MM.1S (cell line): ENCODE measurements around the gene MGME1.

Experiments used
- DNase-seq: peaks from one replicate; pipeline ENCODE4 v3.0.0-alpha.2; 2015
- H2AFZ ChIP-seq: fragments of 300-600 bp; sonication (generic); 2 replicates; pipeline ENCODE4 v1.6.0; 2016; ENCODE audit warnings: antibody characterized with exemption, low read length
- H3F3A ChIP-seq: fragments of 300-600 bp; sonication (generic); 2 replicates; pipeline ENCODE4 v1.6.1; 2016; ENCODE audit warnings: mild to moderate bottlenecking, antibody characterized with exemption, low read length, moderate library complexity, mixed read lengths; ENCODE audit not compliant: insufficient read depth
- H3K27ac ChIP-seq: fragments of 300-600 bp; sonication (generic); 2 replicates; pipeline ENCODE4 v1.5.1; 2016; ENCODE audit warnings: mild to moderate bottlenecking, low read length
- H3K27me3 ChIP-seq: fragments of 300-600 bp; sonication (generic); replicated peaks from 2 replicates; pipeline ENCODE4 v1.6.0; 2016; ENCODE audit warnings: low read length; ENCODE audit not compliant: insufficient read depth
- H3K36me3 ChIP-seq: fragments of 300-600 bp; sonication (generic); replicated peaks from 2 replicates; pipeline ENCODE4 v1.6.1; 2016; ENCODE audit warnings: mild to moderate bottlenecking, low read length, mixed read lengths; ENCODE audit not compliant: insufficient read depth
- H3K4me1 ChIP-seq: fragments of 300-600 bp; sonication (generic); 2 replicates; pipeline ENCODE4 v1.6.1; 2016; ENCODE audit warnings: low read length, mixed read lengths
- H3K4me2 ChIP-seq: fragments of 300-600 bp; sonication (generic); 2 replicates; pipeline ENCODE4 v1.6.0; 2016; ENCODE audit warnings: low read depth, low read length
- H3K4me3 ChIP-seq: fragments of 300-600 bp; sonication (generic); 2 replicates; pipeline ENCODE4 v1.5.1; 2016; ENCODE audit warnings: low read length, mixed read lengths
- H3K79me2 ChIP-seq: fragments of 300-600 bp; sonication (generic); 2 replicates; pipeline ENCODE4 v1.6.1; 2016; ENCODE audit warnings: mixed run types, low read length, mixed read lengths
- H3K9ac ChIP-seq: fragments of 300-600 bp; sonication (generic); 2 replicates; pipeline ENCODE4 v1.6.1; 2016; ENCODE audit warnings: low read length, mixed read lengths
- H3K9me2 ChIP-seq: fragments of 300-600 bp; sonication (generic); replicated peaks from 2 replicates; pipeline ENCODE4 v1.6.1; 2016; ENCODE audit warnings: mild to moderate bottlenecking, low read length, mixed read lengths; ENCODE audit not compliant: insufficient read depth
- H3K9me3 ChIP-seq: fragments of 300-600 bp; sonication (generic); replicated peaks from 2 replicates; pipeline ENCODE4 v1.6.1; 2016; ENCODE audit warnings: mild to moderate bottlenecking, low read length, mixed read lengths; ENCODE audit not compliant: insufficient read depth
- H4K20me1 ChIP-seq: fragments of 300-600 bp; sonication (generic); 2 replicates; pipeline ENCODE4 v1.6.1; 2016; ENCODE audit warnings: mild to moderate bottlenecking, low read length, moderate library complexity, mixed read lengths; ENCODE audit not compliant: insufficient read depth
- CTCF ChIP-seq: fragments of 300-600 bp; sonication (generic); IDR thresholded peaks from 2 replicates; pipeline ENCODE4 v1.5.1; 2016; ENCODE audit warnings: antibody characterized with exemption, low read length, mixed read lengths
- EZH2 ChIP-seq: fragments of 300-600 bp; sonication (generic); optimal IDR thresholded peaks from 2 replicates; pipeline ENCODE3; 2017; ENCODE audit warnings: low read depth, mild to moderate bottlenecking, antibody characterized with exemption, low read length, mixed read lengths
- EZH2phosphoT487 ChIP-seq: fragments of 300-600 bp; sonication (generic); IDR thresholded peaks from 2 replicates; pipeline ENCODE4 v1.6.1; 2018; ENCODE audit warnings: antibody characterized with exemption, low read length

The MGME1 gene

GRCh38 chr20:17933121-17933520, 35.7 kb upstream of the MGME1 start:
- H3K9me3 ChIP-seq, result no peaks in the 10 kb centered on the region
- H3K4me3 ChIP-seq, result no peak overlapping the region
- H3K9ac ChIP-seq, result no peak overlapping the region
- no peaks in the 10 kb centered on the region for H3K79me2 ChIP-seq
- no peak overlapping the region for H3K27ac ChIP-seq
- H3F3A ChIP-seq, result no peaks in the 10 kb centered on the region
- no peak overlapping the region for H2AFZ ChIP-seq
- H4K20me1 ChIP-seq, result no peaks in the 10 kb centered on the region
- H3K36me3 ChIP-seq, result no peaks in the 10 kb centered on the region
- H3K4me1 ChIP-seq, result no peaks in the 10 kb centered on the region
- H3K4me2 ChIP-seq, result no peak overlapping the region
- H3K9me2 ChIP-seq, result no peaks in the 10 kb centered on the region
- H3K27me3 ChIP-seq, result no peaks in the 10 kb centered on the region
- TF ChIP-seq CTCF (no peak), EZH2 (no peak), EZH2phosphoT487 (no peak)
- no peak for DNase-seq

GRCh38 chr20:17933711-17934110, 35.1 kb upstream of the MGME1 start:
- no peak for DNase-seq
- H3K27ac ChIP-seq, result no peak overlapping the region
- H3K36me3 ChIP-seq, result no peaks in the 10 kb centered on the region
- no peaks in the 10 kb centered on the region for H3K27me3 ChIP-seq
- H3K4me2 ChIP-seq, result no peak overlapping the region
- TF ChIP-seq CTCF, result no peak
- TF ChIP-seq EZH2phosphoT487, result no peak
- no peak for TF ChIP-seq EZH2
- H4K20me1 ChIP-seq, result no peaks in the 10 kb centered on the region
- no peak overlapping the region for H3K9ac ChIP-seq
- no peak overlapping the region for H2AFZ ChIP-seq
- no peaks in the 10 kb centered on the region for H3K79me2 ChIP-seq
- 0 out of 2 replicates have a peak, but pooled peaks cover 2% of the 10 kb centered on the region for H3F3A ChIP-seq
- H3K4me3 ChIP-seq, result no peak overlapping the region
- H3K9me2 ChIP-seq, result no peaks in the 10 kb centered on the region
- no peaks in the 10 kb centered on the region for H3K9me3 ChIP-seq
- no peaks in the 10 kb centered on the region for H3K4me1 ChIP-seq

- H3F3A ChIP-seq, result 0 out of 2 replicates have a peak, but pooled peaks cover 8% of the 10 kb centered on the region
- H3K36me3 ChIP-seq, result no peaks in the 10 kb centered on the region
- DNase-seq, result no peak
- no peaks in the 10 kb centered on the region for H3K4me1 ChIP-seq
- no peaks in the 10 kb centered on the region for H3K9me3 ChIP-seq
- no peaks in the 10 kb centered on the region for H3K79me2 ChIP-seq
- H3K9me2 ChIP-seq, result no peaks in the 10 kb centered on the region
- no peak overlapping the region for H3K9ac ChIP-seq
- no peak overlapping the region for H2AFZ ChIP-seq
- no peak overlapping the region for H3K27ac ChIP-seq
- no peak for TF ChIP-seq EZH2
- no peak for TF ChIP-seq EZH2phosphoT487
- no peak for TF ChIP-seq CTCF
- no peaks in the 10 kb centered on the region for H3K27me3 ChIP-seq
- H3K4me3 ChIP-seq, result no peak overlapping the region
- no peaks in the 10 kb centered on the region for H4K20me1 ChIP-seq
- H3K4me2 ChIP-seq, result no peak overlapping the region
Observed at GRCh38 chr20:17934141-17934862, 34.5 kb upstream of the MGME1 start.
